ENCODE measurements around the gene SCD5.
A peak's percentile ranks its signal among the peaks of the same experiment; 100 is the strongest.
"Not testable (repeated sequence)": the region's sequence is repeated elsewhere in the genome, so short reads cannot be mapped to it uniquely, and the experiment has no call there.

The SCD5 gene

DNA sequence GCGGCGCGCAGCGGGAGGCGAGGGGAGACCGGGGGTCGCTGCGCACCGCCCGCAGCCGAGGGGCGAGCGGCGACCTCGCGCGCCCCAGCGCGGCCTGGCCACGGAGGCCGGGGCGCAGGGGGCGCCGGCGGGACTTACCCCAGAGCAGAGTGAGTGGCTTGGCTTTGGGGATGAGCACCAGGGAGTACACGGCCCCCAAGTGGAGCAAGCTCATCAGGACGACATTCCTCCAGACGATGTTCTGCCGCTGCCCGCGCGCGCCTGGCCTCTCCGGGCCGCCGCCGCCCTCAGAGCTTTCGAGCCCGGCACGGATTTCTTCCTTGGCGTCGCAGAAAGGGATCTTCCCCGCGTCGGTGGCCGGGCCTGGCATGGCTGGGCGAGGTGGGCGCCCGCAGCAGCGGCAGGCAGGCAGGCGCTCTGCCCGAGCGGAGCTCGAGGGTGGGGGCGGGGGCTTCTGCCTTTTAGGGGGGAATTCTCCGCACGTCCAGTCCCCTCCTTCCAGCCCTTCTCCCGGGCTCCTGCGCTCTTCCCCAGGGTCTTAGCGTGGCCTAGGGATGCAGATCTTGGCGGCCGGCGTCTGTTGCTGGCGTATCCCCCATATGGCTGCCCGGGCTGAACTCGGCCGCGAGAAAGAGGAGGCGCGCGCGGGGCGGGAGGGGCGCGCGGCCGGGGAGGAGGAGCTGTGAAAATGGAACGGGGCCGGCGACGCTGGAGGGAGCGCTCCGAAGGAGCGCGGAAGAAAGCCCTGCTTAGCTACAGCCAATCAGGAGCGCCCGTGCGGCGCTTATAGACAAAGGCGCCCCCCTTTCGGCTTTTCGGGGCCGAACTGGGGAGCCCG is at the start of gene SCD5:
Gene SCD5 (minus strand): TSS at position 629 of the 838 bp plus-strand sequence. CDS start 259 bp downstream, at position 370.
- DNase-seq (ENCODE audit: low spot score): peak; percentile 91

DNA sequence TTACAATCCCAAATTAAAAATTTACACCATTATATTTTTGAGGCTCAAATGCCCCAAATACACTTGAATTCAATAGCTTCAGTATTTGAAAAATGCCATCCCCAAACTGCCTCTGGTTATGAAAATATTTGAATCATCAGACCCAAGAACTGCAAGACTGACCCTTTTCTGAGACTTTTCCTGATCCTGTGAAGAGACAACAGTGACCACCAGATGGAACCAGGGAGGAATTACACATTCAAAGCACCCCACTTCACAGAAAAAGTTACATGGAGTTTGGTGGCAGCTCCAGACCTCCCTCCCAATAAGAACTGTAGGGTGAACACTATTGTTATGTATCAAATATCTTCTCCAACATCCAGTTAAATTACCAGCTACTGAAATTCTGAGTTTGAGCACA is 44.0 kb upstream of the SCD5 start:
- no peak for DNase-seq (ENCODE audit: low spot score)

DNA sequence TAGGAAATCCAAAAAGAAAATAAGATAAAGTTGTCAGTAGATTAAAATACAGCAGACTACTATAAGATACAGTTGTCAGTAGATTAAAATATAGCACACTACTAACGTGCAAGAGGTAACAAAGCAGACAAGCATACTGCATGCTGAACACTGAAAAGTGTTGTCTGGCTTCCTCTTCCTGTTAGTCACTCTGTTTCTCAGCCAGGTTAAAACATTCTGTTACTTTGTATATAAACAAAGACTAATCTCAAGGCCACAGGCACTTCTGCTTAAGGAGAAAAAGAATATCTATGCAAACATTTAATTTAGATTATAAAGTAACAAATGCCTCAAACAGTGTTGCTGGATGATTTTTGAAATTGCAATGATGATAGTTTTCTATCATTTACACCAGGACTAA is 41.0 kb upstream of the SCD5 start:
- DNase-seq (ENCODE audit: low spot score): no peak

DNA sequence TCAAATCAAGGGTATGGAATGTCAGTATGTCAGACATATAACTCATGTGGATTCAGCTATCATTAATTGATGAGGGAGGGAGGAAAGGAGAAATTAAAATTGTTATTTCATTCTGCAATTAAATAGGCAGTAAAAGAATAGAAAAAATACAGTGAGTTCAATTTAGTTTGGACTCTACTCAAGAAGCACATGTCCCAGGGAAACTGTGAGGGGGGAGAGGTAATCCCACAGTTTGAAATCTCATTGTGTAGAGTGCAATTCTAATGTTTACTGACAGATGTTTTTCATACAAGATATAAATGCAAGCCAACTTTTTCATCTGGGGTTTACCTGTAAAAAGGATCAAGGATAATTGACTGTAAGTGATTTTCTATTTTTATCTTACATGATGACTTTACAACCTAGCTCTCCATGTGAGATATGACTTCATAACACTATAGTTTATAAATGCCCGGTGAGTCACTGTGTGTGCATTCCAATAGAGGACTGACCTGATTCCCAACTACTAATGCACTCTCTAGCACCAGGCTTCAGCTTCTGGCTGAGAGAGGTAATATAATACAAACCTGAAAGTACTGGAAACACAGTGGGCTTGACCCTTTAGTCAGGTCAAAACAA is 35.2 kb upstream of the SCD5 start:
- no peak for DNase-seq (ENCODE audit: low spot score)

DNA sequence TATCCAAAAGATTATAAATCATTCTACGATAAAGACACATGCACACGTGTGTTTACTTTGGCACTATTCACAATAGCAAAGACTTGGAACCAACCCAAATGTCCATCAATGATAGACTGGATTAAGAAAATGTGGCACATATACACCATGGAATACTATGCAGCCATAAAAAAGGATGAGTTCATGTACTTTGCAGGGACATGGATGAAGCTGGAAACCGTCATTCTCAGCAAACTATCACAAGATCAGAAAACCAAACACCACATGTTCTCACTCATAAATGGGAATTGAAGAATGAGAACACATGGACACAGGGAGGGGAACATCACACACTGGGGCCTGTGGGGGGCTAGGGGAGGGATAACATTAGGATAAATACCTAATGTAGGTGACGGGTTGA is 34.5 kb upstream of the SCD5 start:
- DNase-seq (ENCODE audit: low spot score): not testable (repeated sequence)

DNA sequence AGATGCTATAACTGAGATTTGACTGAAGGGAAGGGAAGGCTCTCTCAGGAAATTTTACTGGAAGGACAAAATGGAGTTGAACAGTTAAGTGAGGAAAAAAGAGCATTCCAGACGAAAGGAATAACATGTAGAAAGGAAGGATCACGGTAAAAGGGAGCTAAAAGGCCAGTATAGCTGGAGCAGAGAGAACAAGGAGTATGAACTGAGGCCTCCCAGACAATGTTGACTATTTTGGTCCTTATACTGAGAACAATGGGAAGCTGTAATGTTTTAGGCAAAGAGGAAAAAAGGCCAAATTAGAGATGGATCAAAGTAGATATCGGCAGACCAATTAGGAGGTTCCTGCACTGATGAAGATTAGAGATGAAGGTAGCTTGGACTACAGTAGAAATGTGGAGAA is 26.8 kb upstream of the SCD5 start:
- DNase-seq (ENCODE audit: low spot score): no peak

DNA sequence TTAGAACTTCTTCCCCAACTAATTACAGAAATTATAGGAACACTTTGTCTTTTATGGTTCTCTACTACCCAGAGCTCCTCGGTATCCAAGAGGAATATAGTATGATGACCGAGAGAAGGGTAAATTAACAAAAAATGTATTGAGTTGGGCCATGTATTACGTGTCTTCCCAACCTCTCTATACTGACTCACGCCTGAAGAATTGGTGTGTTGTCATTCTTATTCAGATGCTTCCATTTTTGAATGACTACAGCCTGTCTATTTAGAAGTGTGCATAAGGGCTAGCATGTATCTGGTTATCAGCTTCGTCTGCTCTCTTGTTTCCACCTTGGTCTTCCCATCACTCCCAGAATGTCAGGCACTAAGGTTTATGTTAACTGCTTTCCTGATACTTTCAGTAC is 24.5 kb upstream of the SCD5 start:
- no peak for DNase-seq (ENCODE audit: low spot score)

DNA sequence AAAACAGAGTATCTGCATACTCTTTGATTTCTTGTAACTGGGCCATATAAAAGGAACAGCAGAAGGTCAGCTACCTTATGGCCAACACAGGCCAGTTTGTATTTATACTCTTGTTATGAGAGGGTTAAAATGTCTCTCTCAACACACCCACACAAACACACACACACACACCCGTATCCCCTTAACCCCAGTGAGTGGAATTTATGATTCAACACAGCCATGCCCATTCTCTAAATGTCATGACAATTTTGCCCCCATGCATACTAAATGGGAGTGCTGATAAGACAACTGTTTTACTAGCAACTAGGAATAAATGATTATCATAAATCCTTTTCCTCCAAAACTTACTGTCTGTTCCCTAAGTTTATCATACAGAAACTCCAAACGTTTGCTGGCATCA is 22.1 kb upstream of the SCD5 start:
- DNase-seq (ENCODE audit: low spot score): no peak

DNA sequence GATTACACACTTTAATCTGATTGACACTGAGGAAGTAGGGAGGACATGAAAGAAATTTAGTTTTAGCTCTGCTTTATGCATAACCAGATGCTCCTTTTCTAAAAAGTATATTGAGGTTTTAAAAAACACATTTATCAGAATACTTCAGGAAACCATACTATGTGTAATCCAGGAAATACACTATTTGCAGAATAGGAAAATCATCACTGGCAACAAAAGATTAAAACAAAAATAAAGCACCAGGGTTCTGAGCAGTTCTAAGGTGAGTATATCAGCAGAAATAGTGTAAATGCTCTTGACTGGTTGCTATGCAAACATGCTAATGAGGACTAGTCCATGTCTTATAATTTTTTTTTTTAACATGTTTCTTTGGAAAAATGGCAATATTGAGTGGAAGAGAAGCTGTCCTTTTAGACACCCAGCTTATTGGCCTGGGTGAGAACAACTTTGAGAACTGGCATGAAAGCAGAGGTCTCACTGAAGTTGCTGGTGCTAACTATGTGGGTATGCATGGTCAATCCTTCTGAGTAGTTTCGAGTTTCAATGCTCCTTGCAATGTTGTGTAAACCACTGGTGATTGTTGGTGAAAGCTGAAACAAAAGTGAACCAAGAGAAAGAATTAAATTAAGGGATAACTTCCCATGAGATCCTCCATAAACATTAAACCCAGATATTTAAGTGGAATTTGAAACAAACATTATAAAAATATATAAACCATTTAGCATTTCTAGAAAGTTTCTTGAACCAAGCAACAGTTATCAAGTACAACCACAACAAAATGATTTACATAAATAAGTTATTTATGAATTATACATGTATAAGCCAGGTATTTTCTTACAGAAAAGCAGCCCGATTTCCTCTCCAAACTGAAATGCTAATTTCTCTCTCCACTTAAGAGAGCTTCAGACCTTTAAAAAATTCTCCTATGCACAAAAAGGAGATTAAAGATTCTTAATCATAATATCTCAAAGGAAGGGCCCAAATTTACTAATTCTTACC is 20.4 kb upstream of the SCD5 start:
- DNase-seq (ENCODE audit: low spot score): no peak

DNA sequence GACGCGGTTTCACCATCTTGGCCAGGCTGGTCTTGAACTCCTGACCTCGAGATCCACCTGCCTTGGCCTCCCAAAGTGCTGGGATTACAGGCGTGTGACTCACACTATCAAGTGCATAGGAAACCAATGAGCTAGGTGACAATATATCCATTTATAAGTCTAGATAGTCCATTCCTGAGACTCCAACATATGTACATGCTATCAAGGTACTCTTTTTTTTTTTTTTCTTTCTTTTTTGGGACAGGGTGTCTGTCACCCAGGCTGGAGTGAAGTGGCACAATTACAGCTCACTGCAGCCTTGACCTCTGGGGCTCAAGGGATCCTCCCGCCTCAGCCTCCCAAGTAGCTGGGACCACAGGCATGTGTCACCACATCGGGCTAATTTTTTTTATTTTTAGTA is 18.3 kb upstream of the SCD5 start:
- not testable (repeated sequence) for DNase-seq (ENCODE audit: low spot score)

DNA sequence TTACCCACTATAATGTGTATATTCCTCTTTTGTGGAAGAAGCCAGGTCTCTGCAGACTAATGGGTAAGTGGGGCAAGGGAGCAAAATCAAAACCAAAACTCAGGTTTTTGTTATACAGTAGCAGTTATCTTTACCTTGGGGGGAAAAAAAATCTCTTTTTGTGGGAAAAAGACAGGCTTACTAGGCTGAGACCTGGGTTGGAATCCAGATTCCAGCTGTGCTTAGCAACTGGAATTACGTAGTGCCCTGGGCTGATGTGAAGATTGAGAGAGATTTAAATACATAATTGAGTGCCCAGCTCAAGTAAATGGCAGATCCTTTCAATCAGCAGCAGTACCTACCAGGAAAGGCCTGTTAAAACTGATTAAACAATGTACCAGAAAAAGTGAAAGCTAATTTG is 15.4 kb upstream of the SCD5 start:
- DNase-seq (ENCODE audit: low spot score): no peak

DNA sequence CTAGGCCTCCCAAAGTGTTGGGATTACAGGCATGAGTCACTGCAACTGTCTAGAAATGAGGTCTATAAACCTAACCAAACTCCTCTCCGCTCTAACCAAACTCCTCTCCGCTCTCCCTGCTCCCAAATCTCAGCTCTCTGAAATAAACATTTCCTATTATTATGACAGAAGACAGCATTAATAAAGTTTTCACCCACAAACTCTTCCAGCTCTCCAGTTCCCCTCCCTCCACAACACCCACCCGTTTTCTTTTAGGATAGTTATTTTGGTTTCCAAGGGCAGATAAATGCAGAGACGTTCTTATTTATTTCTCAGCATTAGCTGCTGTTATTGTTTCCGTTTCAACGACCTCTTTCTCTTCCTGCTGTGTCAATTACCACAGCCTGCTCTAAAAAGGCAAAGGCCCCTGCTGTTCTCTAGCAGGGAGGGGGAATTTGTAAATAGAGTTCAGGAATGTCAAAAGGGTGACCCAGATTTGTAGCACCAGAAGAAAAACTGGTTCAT is 13.3 kb upstream of the SCD5 start:
- no peak for DNase-seq (ENCODE audit: low spot score)

DNA sequence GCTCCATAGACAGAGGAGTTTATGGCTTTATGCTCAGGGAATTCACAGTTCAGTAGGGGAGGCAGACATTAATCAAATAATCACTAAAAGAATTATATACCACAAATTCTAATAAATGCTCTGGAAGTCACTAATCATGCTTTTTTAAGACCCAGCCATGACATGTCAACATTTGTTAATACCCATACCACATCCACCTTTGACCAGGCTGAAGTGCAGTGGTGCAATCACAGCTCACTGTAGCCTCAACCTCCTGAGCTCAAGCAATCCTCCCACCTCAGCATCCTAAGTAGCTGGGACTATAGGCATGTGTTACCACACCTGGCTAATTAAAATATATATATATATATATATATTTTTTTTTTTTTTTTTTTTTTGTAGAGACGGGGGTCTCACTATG is 12.8 kb upstream of the SCD5 start:
- DNase-seq (ENCODE audit: low spot score): no peak

DNA sequence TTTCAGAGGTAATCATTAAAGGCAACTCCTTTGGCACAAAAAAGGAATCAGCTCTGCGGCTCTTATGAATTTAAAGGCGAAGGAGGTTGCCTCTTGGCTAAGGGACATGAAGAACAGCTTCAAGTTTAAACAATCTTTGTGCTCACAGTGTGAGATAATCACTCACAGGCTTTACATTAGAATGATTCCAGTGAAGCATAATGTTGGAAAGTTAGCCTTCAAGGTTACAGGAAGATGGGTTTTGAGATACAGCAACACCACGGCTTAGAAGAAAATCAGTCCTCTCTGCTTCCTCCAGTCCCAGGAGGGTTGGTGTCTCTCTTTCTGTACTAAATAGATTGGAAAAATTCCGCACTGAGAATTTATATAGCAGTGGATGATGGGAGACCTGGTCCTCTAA is 11.6 kb upstream of the SCD5 start:
- no peak for DNase-seq (ENCODE audit: low spot score)

DNA sequence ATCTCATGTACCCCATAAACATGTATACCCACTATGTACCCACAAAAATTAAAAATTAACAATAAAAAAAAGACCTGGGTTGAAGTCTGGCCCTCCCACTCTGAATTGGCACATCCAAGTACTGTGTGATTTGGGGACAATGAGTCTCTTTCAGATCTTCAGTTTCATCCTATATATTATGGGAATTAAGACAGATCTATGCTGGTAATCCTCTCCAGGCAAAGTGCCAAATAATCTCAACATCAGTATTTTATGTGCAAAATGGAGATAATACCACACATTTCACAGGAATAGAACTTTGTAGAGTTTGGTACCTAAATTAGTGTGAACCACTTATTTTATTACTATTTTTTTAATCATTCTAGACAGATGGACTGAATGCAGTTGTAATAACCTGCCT is 11.0 kb upstream of the SCD5 start:
- no peak for DNase-seq (ENCODE audit: low spot score)

DNA sequence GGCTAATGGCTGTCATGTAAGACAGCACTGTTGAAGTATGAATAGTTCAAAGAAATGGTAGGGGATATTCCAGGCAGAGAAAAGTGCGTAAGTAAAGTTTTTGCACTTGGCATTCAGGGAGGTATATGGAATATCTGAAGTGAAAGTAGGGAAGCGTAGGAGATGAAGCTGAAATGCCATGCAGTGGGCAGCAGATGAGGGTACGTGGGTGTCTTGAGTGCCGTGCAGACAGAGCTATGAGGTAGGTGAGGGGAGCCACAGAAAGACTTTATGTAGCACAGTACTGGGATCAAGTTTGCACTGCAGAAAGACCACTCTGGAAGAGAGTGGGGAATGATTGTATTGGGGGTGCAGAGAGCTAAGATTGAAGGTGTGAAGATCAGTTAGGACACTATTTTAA is 5.2 kb upstream of the SCD5 start:
- no peak for DNase-seq (ENCODE audit: low spot score)

DNA sequence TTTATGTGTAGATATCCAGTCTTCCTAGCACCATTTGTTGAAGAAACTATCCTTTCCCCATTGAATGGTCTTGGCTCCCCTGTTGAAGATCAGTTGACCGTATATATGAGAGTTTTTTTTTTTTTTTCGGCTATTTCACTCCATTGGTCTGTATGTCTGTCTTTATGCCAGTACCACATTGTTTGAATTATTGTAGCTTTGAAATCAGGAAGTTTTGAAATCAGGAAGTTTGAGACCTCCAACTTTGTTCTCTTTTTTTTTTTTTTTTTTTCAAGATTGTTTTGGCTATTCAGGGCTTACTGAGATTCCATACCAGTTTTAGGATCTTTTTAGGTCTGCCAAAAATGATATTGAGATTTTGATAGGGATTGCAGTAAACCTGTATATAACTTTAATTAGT is 4.3 kb upstream of the SCD5 start:
- no peak for DNase-seq (ENCODE audit: low spot score)

DNA sequence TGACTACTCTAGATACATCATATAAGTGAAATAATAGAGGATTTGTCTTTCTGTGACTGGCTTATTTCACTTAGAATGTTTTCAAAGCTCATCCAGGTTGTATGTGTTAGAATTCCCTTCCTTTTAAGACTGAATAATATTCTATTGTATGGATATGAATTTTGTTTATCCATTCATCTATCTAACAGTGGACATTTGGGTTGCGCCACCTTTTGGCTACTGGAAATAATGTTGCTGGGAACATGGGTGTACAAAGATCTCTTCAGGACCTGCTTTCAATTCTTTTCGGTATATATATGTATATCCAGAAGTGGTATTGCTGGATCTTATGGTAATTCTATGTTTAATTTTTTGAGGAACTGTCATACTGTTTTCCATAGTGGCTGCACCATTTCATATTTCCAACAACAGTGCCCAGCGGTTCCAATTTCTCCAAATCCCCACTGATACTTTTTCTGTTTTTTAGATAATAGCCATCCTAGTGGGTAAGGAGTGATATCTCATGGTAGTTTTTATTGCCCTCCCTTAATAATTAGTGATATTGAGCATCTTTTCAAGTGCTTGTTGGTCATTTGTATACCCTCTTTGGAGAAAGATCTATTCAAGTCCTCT is 3.4 kb upstream of the SCD5 start:
- DNase-seq (ENCODE audit: low spot score): no peak

DNA sequence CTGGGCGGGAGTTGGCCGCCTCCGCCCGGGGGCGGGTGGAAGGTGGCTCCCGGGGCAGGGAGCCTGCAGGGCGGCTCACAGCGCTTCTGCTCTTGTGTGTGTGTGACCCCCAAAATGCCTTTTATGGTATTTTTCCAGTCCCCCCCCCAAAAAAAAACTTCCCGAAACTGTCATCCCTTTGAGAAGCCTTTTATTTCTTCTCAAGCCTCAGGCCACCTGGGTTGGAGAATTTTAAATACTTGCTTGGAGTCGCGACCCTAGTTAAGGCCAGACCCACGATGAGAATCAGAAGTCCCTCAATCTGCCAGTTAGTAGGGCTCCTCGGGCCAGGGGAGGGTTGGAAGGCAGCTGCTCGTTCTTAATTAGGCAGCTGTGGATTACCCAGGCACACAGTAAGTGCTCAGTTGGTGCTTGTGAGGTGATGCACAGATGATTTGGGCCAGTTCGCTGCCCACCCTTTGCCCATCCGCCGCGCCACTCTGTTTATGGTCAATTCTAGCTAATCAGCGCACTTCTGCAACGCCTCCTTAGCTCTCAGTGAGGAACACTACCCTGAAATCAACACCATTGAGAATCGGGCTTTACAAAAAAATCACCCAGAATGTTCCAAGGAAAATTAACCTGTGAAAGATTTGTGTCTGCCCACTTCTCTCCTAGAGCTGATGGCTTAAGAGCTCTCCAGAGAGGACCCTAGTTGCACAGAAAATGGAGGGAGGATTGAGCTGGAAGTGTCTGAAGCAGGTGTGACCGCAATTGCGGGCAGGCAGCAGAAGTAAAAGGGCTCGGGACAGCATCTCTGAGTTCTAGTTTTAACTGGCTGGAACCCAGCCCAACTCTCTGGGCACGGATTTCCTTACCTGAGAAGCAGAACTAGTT is 648 bp upstream of the SCD5 start:
- DNase-seq (ENCODE audit: low spot score): no peak

DNA sequence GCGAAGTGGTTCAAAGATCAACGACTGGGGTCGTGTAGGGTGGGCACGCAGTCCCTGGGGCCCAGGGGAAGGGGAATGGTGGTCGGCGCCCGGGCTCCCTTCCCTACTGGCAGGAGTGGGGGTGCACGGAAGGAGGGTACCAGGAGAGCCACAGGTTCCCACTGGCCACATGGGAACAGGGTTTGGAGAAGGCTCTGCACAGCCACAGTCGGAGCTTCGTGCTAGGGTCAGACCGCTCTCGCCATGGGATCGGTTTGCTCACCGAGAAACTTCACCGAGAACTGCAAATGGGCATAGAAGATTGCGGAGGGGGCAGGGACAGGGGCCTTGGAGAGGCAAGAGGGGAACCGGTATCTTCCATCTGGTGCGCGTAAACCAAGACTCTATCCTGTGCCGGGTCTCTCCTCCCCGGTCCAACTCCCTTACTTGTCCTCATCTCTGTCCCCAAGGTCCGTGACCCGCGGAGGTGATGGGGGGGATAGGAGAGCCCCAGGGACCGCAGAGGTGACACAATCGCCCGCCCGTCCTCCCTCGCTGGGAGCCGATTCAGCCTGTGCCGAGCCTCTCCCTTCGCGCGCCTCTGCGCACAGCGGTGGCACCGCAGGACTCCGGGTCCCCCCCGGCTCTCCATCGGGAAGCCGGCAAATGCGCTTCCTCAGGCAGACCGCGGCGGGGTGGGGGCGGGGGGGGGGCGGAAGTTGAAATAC is 1.0 kb downstream of the SCD5 start:
- DNase-seq (ENCODE audit: low spot score): no peak

Data from Ammon's horn (tissue), 1 donor.